Cerebellar nuclear complex (tissue), 1 donor: ENCODE results near the gene CDH4.
"Not testable (repeated sequence)": the region's sequence is repeated elsewhere in the genome, so short reads cannot be mapped to it uniquely, and the experiment has no call there.

ENCODE experiments used
- DNase-seq, 2 experiments: peaks; one replicate each; lab custom pipeline; 2025; lab: John Stamatoyannopoulos, UW

CDH4 gene

DNA sequence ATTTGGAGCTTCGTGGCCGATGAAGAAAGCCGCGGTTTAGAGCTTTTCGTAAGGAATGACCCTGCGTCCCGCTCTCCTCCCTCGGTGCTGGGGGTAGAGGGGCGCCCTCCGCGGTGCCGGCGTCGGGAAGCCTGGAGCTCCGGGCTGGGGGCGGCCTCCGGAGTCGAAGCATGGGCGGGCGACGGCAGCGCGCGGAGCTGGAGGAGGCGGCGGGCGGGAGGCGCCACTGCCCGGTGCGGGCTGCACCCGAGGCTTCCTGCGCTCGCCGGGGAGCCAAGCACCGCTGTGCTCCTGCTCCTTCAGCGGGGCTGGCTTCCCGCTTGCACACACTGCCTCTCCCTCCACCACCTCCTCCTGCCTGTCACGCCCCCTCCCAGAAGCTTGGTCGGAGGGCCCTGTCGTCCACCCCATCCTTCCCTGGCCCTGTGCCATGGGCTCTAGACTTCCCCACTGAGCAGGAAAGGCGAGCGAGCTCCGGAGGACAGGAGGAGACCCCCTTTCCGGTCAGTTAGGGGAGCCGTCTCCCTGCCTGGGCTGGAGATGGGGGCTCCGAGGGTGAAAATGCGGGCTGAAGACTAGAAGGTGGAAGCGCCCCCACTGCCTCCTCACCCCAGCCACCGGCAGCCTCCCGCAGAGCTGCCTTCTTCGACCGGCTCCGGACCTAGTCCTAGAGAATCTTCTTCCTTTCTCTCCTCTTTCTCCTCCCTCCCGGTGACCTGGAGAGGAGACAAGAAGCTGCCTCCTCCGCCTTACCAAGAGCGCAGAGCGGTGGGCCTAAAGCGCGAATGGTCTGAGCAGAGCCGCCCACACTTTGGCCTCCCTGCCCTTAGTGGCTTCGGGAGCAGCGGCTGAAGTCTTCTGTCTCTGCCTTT is 1.8 kb downstream of the CDH4 start:
- DNase-seq, result no peak

DNA sequence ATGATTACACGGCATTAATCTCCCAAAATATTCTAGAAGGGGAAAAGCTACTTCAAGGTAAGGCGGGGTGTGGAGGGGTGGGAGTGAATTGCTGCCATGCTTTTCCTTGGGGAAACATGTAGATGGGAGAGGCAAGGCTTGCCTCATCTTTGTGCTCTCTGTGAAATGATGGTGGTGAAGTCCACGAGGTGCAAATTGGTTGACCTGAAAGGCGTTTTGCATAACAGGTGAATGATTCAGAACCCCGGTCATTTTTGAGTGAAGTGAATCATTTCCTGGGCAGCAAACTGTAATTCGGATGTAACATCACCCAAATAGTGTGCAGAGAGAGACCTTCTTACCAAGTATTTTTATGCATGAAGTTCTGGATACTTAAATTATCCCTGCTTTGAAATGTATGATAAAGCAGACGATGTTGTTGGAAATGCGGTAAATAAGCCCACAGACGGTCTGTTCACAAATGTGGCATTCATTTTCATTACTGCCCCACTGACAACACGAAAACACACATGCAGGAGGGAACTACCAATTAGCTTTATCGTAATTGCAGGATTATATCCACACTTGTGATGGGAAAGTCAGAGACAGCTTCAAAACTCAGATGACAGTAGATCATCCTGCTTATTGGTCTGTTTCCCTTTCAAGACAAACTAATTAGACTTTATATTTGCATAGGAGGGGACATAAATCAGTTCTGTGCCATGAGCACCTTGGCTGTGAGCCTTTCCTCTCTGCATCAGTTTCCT is 3.0 kb downstream of the CDH4 start:
- DNase-seq, result no peak

DNA sequence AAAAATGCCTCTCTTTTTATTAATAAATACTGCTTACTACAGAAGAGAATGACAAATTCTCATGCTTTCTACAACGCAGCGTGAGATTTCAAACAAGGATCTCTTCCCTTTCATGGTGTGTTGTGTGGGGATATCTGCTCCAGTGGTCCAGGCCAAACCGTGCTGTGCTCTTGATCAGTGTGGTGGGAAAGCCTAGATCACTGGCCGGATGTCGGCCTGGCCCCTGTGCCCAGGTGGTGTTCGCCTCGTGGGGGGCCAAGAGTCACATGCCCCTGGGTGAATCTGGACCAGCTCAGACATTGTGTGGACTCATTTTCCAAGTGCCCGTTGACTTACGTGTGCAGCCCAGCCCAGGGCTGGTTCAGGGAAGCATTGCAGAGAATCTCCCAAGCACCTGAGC is 4.3 kb downstream of the CDH4 start:
- no peak for DNase-seq

DNA sequence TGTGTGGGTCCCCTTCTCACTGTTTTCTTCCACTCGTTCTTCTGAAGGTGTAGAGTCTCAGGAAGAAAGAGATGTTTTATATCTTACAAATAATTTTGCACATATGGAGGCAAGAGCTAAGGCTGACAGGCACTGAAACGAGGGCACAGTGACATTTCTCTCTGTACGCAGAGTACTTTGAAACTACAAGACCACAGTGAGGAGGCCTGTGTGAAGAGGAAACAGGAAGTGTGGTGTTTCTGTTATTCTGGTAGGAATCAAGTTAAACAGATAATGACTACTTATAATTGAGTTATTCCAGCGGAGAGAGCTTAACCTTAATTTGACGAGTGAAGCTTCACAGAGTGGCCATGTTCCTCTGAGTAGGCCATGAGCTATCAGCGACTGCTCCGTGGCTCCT is 4.8 kb downstream of the CDH4 start:
- no peak for DNase-seq

DNA sequence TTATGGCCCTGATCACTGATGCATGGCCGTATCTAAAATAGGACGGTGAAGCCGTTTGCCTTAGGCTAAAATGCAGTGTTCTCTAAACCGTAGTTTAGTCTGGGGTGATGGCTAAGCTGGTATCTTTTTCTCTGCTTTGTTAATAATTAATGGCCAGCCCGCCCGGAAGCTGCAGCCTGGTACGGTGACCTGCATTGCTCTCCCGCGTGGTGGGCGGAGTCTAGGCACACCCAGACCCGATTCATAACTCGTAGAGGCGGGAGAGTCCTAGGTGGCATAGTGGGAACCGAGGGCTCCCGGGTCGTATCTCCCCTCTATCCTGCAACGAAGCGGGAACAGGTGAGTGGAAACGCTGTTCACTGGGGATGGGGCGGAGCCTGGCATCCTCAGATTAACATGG is 5.5 kb downstream of the CDH4 start:
- no peak for DNase-seq

DNA sequence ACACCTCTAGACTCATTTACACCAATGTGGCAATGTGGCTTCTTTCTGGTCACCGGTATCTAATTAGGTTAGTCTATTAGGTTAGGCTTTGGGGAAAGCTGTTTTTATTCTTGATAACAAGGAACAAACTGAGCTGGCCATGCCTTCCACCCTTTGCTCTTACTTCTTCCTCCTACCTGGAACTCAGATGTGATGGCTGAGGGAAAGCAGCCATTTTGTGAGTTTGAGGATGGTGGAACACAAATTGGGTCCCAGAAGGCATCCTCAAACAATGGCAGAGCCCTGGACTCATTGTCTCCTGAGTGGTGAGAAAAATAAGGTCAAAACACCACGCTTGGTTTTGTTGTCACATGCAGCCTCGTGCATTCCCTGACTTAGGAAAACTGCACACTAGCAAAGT is 7.7 kb downstream of the CDH4 start:
- no peak for DNase-seq

DNA sequence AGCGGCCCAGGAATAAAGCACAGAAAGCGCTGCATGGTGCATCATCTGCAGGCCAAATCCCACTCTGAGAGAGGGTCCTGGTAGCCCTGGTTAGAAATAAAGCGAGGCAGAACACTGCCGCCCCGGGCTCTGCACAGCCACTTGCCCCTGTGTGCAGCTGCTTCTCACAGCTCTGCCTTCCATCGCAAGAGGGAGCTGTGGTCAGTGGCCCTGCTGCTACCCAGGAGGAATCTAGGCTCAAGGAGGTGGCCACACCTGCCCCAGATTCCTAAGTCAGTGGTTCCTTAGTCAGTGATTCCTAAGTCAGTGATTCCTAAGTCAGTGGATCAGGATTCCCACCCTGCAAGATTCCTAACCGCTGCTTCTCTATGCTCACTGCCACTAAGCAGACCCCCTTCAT is 8.8 kb downstream of the CDH4 start:
- DNase-seq, result no peak

DNA sequence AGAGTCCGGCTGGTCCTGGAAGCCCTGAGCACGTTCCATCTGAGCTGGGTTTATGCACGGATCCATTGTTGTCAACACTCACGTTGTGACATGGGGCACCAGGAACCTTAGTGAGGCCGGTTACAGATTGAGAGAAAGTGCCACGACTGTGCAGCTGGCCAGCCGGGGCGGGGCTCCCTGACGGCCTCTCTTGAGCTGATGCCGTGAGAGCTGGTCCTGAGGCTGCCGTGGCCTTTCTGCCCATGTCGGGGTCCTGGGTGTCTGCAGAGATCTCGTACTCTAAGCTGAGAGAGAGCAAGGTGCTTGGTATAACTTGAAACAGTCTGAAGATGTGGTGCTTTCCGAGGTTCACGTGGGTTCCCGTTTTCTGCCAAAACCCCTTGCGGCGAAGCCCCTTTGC is 10.0 kb downstream of the CDH4 start:
- no peak for DNase-seq

DNA sequence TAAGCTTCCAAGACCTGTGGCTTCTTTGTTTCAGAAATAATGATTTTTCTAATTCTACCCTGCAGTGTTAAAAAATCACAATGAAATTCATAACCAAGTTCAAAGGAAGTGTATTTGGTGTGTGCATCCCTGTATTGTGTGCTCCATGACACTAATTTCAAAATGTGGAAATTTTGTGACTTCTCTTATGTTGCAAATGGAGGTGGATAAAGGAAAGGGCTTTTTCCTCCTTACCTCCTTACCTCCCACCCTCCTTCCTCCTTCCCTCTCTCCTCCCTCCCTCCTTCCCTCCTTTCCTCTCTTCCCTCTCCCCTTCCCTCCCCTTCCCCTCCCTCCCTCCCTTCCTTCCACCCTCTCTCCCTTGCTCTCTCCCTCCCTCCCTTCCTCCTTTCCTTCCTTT is 10.5 kb downstream of the CDH4 start:
- no peak for DNase-seq

DNA sequence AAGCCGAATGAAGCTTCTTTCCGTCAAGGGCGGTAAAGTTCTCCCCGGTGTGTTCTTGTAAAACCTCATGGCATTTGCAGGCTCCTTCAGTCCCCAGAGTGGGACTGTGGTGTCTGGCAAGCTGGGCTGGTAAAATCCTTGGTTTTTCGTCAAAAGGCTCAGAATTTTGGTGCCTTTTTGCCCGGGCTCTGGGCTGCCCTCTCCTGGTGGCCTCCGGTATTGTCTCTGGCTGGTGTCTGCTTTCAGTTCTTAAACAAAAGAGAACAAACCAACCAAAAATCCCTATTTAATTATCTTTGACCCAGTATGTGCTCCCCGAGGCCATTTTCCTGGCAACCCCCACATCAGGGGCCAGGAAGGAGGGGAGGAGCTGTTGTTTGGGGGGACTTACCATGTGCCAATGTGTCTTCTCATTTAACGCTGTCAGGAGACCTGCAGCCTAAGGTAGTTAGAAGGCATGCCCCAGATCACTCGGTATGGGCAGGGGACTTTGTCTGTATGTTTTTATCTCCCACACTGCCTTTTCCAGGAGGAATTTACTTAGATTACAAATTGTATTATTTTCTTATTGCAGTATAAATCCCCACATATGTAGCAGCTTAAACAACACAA is 11.1 kb downstream of the CDH4 start:
- DNase-seq, result no peak

DNA sequence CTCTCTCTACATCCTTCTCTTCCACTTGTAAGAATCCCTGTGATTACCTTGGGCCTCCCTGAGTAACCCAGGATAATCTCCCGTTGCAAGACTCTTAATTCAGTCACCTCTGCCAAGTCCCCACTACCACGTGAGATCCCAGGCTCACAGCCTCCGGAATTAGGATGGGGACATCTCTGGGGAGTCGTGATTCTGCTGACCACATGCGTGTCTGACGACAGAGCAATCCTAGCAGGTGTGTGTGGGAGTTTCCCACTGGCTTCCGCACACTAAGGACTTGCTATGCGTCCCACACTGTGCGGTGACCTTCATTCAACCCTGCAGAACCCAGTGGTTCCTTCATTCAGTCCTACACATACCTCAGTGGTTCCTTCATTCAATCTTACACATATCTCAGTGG is 11.9 kb downstream of the CDH4 start:
- DNase-seq, result no peak

DNA sequence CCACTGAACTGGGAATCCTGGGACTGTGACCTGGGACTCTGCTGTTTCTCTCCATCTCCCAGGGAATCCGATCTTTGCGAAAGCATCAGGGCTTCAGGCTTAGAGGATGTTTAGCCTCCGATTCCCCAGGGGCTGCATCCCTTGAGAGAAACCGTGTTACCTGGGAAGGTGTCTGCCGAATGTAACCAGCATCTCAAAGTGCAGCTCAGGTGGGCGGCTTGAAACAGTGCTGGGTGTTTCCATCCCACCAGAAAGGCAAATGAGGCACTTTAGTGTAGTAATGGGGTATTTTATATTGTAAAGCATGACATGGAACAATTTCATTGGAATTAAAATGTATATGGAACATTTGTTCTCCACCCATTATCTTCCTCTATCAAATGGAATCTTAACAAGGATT is 15.2 kb downstream of the CDH4 start:
- DNase-seq, result no peak

DNA sequence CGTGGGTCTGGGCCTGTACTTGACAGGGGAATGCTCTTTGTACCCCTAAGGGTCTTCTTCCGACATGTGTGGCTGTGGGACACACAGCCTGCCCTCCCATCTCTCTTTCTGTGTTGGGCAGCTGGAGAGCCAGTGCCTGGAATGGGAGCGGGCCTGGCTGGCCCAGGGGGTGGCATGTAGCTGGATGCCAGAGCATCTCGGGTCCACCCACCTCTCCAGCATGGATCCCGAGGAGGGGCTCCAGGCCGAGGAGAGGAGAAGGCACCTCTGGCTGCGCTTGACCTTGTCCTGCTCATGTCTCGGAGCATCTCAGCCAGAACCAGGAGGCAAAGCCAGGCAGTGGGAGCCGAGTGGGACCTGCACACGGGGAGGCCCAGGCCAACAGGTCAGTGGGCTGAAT is 16.0 kb downstream of the CDH4 start:
- DNase-seq, result no peak

DNA sequence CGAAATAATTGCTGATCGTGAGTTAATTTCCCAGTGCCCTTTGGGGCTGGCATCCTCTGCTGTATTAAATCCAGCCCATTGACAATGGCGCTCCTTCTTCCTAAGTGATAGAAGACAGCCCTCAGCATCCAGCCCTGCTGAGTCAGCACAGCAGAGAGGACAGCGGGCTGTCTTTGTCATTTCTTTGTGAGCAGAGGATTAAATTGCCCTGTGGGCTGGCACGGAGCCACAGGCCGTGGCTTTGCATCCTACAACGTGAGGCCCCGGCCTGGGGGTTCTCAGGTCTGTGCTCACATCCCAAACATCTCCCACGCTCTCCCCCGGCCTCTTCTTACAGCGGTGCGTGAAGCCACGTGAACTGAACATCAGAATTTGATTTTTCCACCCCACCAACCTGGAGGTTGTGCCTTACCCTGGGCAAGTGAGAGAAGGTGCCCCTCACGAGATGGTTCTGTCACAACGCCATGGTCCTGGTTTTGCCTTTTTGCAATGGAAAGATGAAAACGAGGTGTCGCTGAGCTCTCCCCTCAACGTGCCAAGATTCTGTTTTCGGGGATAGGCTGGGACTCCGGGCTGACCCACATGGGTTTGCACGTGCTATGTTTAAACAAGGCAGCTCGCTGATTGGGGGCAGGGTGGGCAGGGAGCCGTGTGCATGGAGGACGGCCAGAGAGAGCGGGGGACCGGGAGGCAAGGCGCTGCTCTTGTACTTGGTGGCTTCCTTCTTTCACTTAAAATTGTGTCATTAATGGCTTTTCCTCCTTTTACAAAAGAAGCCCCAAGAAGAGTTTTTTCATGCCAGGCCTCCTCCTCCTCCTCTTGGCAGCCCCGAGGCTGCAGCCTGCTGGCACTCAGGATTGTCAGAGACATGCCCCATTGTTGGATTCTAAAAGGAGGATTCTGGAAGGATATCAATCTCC is 19.5 kb downstream of the CDH4 start:
- no peak for DNase-seq

DNA sequence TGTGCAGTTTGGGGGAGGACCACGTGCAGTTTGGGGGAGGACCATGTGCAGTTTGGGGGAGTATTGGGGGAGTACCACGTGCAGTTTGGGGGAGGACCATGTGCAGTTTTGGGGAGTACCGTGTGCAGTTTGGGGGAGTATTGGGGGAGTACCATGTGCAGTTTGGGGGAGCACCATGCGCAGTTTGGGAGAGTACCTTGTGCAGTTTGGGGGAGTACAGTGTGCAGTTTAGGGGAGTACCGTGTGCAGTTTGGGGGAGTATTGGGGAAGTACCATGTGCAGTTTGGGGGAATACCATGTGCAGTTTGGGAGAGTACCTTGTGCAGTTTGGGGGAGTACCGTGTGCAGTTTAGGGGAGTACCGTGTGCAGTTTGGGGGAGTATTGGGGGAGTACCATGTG is 21.0 kb downstream of the CDH4 start:
- DNase-seq, result not testable (repeated sequence)

DNA sequence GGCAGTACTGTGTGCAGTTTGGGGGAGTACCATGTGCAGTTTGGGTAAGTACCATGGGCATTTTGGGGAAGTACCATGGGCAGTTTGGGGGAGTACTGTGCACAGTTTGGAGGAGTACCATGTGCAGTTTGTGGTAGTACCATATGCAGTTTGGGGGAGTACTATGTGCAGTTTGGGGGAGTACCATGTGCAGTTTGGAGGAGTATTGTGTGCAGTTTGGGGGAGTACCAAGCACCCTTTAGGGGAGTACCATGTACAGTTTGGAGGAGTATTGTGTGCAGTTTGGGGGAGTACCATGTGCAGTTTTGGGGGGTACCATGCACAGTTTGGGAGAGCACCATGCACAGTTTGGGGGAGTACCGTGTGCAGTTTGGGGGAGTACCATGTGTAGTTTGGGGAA is 21.6 kb downstream of the CDH4 start:
- DNase-seq, result not testable (repeated sequence)

DNA sequence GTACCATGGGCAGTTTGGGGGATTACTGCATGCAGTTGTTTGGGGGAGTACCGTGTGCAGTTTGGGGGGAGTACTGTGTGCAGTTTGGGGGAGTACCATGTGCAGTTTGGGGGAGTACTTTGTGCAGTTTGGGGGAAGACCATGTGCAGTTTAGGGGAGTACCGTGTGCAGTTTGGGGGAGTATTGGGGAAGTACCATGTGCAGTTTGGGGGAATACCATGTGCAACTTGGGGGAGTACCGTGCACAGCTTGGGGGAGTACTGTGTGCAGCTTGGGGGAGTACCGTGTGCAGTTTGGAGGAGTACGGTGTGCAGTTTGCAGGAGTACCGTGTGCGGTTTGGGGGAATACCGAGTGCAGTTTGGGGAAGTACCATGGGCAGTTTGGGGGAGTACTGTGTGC is 22.3 kb downstream of the CDH4 start:
- DNase-seq, result no peak

DNA sequence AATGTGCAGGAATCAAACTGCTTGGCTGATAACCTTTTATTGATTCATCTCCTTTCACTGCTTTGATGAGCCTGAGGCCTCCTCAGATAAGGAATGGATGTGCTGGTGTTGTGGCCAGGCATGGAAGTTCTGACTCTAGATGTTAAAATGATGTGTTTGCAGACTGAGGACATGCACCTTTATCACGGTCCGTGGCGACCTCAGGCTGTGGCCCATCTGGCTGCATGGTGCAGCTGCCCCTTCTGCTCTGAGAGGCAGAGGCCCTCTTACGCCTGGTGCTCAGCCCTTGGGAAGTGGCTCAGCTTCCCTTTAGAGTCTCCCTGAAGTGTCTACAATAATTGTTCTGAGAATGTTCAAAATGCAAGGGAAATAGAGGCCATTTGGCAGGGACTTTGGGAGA is 26.2 kb downstream of the CDH4 start:
- no peak for DNase-seq

DNA sequence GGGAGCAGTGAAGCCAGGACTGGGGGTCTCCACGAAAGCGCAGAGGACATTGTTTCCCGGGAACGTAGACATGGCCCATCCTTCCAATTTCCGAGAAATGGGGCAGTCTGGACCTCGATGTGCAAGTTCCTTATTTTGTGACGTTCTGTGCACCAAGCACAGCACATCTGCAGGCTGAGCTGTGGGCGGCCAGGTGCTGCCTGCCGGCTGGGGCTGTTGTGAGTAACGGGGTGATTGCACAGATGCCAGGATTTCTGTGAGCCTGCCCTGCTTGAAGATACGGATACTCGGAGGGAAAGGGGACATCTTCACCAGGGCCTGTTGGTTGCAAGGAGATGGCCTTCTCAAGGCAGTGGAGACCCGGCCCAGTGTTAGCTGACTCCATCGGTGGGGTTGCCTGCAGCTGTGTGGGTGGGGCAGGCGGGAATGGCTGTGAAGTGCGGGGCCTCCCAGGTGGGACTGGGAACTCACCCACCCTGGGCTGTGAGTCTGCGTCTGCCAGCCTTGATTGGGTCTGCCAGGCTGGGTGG is 27.6 kb downstream of the CDH4 start:
- DNase-seq, result no peak

DNA sequence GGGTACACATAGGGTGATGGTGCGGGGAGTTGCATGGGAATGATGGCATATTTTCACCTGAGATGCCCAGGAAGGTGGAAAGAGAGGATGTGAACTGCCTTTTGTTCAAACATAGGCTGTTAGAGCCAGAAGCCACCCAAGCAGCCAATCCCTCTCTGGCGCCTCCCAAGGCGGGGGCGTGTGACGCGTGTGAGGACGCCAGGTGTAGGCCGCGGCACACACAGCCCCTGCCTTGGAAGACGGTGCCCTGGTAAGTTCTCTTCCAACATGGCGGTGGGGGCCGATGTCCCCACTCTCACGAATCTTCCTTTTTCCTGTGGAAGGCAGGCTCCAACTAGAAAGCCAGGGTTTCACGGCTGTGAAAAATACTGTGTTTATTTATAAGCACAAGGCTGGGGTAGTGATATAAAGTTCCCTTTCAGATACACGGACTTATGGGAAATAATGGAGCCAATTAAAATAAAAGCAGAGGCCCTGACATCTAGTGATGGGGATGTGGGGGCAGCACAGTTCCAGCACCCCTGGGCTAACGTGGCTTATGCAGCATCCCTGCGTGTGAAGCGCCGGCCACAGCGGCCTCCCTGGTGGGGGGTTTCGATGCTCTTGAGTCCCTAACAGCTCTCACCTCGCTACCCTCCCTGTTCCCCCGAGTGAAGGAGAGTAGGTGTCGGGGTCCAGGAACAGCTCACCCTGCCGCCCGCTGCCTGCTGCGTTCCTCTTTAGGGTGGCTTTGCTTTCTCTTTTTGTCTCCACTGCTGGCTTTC is 28.3 kb downstream of the CDH4 start:
- DNase-seq, result no peak

DNA sequence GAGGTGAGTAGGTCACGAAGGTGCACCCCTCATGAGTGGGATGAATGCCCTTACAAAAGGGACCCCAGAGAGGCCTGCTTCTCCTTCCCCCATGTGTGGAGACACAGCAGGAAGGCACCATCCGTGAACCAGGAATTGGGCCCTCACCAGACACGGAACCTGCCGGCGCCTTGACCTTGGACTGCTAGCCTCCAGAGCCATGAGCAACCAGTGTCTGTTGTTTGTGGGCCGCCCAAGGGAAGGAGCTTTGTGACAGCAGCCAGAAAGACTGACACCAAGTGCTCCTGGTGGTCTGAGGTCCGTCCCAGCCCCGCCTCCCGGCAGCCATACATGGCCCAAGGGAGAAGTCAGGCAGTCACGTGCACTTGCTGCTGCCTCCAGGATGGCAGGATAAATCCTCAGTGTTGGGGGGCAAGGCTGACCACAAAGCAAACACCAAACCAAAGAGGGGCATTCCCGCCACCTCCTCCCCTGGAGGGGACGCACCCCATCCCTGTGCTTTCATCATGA is 29.3 kb downstream of the CDH4 start:
- DNase-seq, result no peak
